ENCODE measurements around the gene FZD8.

GRCh38 chr10:35641676-35642034, 441 bp downstream of the FZD8 start:
- TF ChIP-seq CTCF (IDR thresholded peaks at IDR 0.05 in 2 of 3, conservative IDR thresholded peaks at IDR 0.05 in 1 of 3; ENCODE audit: borderline replicate concordance in 1 of 3, insufficient read depth in 1 of 3, low read depth in 2 of 3, low read length in 2 of 3) (no peak), POLR2A (IDR thresholded peaks at IDR 0.05; ENCODE audit: borderline replicate concordance, extremely low read depth, insufficient read depth, insufficient read length) (no peak), EZH2phosphoT487 (IDR thresholded peaks at IDR 0.05; ENCODE audit: borderline replicate concordance) (no peak), EZH2 (IDR thresholded peaks at IDR 0.05) (no peak), YY1 (IDR thresholded peaks at IDR 0.05; ENCODE audit: extremely low read depth, insufficient replicate concordance, low read depth, low read length) (no peak), RAD21 (IDR thresholded peaks at IDR 0.05; ENCODE audit: low read depth) (no peak), ZNF274 (IDR thresholded peaks at IDR 0.05; ENCODE audit: low read depth, low read length) (no peak), POLR2AphosphoS5 (IDR thresholded peaks at IDR 0.05; ENCODE audit: low read depth, low read length) (no peak)

Data from HCT116 (cell line).